Measurements from ENCODE around the gene RANBP17. TPM values are rescaled to one million over a fixed set of nuclear protein-coding genes. Genes with fewer than 3 reads are reported as not detected.
A peak's percentile ranks its signal among the peaks of the same experiment; 100 is the strongest.

RANBP17 gene
- total RNA-seq, 1 experiment from 2014 or later: 14.5 TPM

GRCh38 chr5:171201310-171201709, 339.5 kb downstream of the RANBP17 start:
- POLR2A ChIA-PET (ENCODE audit: unreplicated experiment): no interaction called here
- no peaks in the 10 kb centered on the region for H3K27me3 ChIP-seq (ENCODE audit: insufficient read depth, low read depth)
- no peaks in the 10 kb centered on the region for H3K36me3 ChIP-seq (ENCODE audit: low read depth)
- no peak overlapping the region for H2AFZ ChIP-seq
- H3K4me2 ChIP-seq: no peak overlapping the region
- H3F3A ChIP-seq (ENCODE audit: insufficient read depth, low read depth): no peaks in the 10 kb centered on the region
- H3K79me2 ChIP-seq (ENCODE audit: low read depth): no peaks in the 10 kb centered on the region
- no peak overlapping the region for H3K27ac ChIP-seq
- H3K9me2 ChIP-seq (ENCODE audit: insufficient read depth): no peaks in the 10 kb centered on the region
- BruUV-seq (replicated peaks): no TSS peak
- intact Hi-C loops (cut with micrococcal nuclease; ENCODE audit: unreplicated experiment): loop anchor here (10.0 kb wide), 1 partner anchor 567 kb away; no protein-coding TSS in a partner anchor
- TF ChIP-seq EZH2 (IDR thresholded peaks at IDR 0.05; ENCODE audit: low read depth): no peak
- no peak for TF ChIP-seq CTCF (conservative IDR thresholded peaks at IDR 0.05)
- DNase-seq: no peak
- no peaks in the 10 kb centered on the region for H3K9me3 ChIP-seq (ENCODE audit: insufficient read depth, low read depth)
- H3K4me3 ChIP-seq: no peak overlapping the region
- no peaks in the 10 kb centered on the region for H4K20me1 ChIP-seq (ENCODE audit: insufficient read depth)
- no peaks in the 10 kb centered on the region for H3K4me1 ChIP-seq (replicated peaks; ENCODE audit: insufficient read depth)
- CTCF ChIA-PET: no interaction called here

- no TSS peak for BruUV-seq (replicated peaks)
- no peaks in the 10 kb centered on the region for H3K9me2 ChIP-seq (ENCODE audit: insufficient read depth)
- H4K20me1 ChIP-seq (ENCODE audit: insufficient read depth): no peaks in the 10 kb centered on the region
- CTCF ChIA-PET: no interaction called here
- H3K4me2 ChIP-seq: no peak overlapping the region
- H3F3A ChIP-seq (ENCODE audit: insufficient read depth, low read depth): no peaks in the 10 kb centered on the region
- TF ChIP-seq CTCF (conservative IDR thresholded peaks at IDR 0.05) (no peak), EZH2 (IDR thresholded peaks at IDR 0.05; ENCODE audit: low read depth) (no peak)
- POLR2A ChIA-PET (ENCODE audit: unreplicated experiment): interaction anchor here (0.5 to 0.6 kb wide), 2 partner anchors 176 to 697 kb away, joined by 4 to 13 read pairs; no protein-coding TSS in a partner anchor
- no peaks in the 10 kb centered on the region for H3K4me1 ChIP-seq (replicated peaks; ENCODE audit: insufficient read depth)
- H3K4me3 ChIP-seq: no peak overlapping the region
- no peaks in the 10 kb centered on the region for H3K79me2 ChIP-seq (ENCODE audit: low read depth)
- no peak overlapping the region for H3K27ac ChIP-seq
- intact Hi-C loops (cut with micrococcal nuclease; ENCODE audit: unreplicated experiment): loop anchor here (10.0 kb wide), 1 partner anchor 571 kb away; no protein-coding TSS in a partner anchor
- H3K36me3 ChIP-seq (ENCODE audit: low read depth): no peaks in the 10 kb centered on the region
- H2AFZ ChIP-seq: no peak overlapping the region
- H3K9me3 ChIP-seq (ENCODE audit: insufficient read depth, low read depth): no peaks in the 10 kb centered on the region
- no peaks in the 10 kb centered on the region for H3K27me3 ChIP-seq (ENCODE audit: insufficient read depth, low read depth)
- DNase-seq: no peak
Measured at GRCh38 chr5:171205375-171205774, 343.6 kb downstream of the RANBP17 start.

GRCh38 chr5:171207256-171207847, 345.5 kb downstream of the RANBP17 start:
- no peak overlapping the region for H3K4me2 ChIP-seq
- H3K27me3 ChIP-seq (ENCODE audit: insufficient read depth, low read depth): no peaks in the 10 kb centered on the region
- no peaks in the 10 kb centered on the region for H4K20me1 ChIP-seq (ENCODE audit: insufficient read depth)
- H3K79me2 ChIP-seq (ENCODE audit: low read depth): no peaks in the 10 kb centered on the region
- H3K36me3 ChIP-seq (ENCODE audit: low read depth): no peaks in the 10 kb centered on the region
- H3K9me3 ChIP-seq (ENCODE audit: insufficient read depth, low read depth): no peaks in the 10 kb centered on the region
- CTCF ChIA-PET: interaction anchor here (0.6 to 1.4 kb wide), 6 partner anchors 9 to 1419 kb away, joined by 3 to 9 read pairs (median 3); no protein-coding TSS in a partner anchor
- H3K4me3 ChIP-seq: no peak overlapping the region
- TF ChIP-seq EZH2 (IDR thresholded peaks at IDR 0.05; ENCODE audit: low read depth) (no peak), CTCF (conservative IDR thresholded peaks at IDR 0.05) (peak; percentile 70)
- DNase-seq: peak in 1 of 2 experiments; percentile 33
- H2AFZ ChIP-seq: no peak overlapping the region
- no peaks in the 10 kb centered on the region for H3K9me2 ChIP-seq (ENCODE audit: insufficient read depth)
- POLR2A ChIA-PET (ENCODE audit: unreplicated experiment): interaction anchor here (0.7 kb wide), 1 partner anchor 117 kb away, joined by 5 read pairs; no protein-coding TSS in a partner anchor
- H3K27ac ChIP-seq: no peak overlapping the region
- intact Hi-C loops (cut with micrococcal nuclease; ENCODE audit: unreplicated experiment): loop anchor here (1.0 to 10.0 kb wide), 3 partner anchors 130 to 573 kb away; no protein-coding TSS in a partner anchor
- no TSS peak for BruUV-seq (replicated peaks)
- no peaks in the 10 kb centered on the region for H3F3A ChIP-seq (ENCODE audit: insufficient read depth, low read depth)
- H3K4me1 ChIP-seq (replicated peaks; ENCODE audit: insufficient read depth): no peaks in the 10 kb centered on the region

Data from PC-9 (cell line).